HepG2 (cell line): ENCODE data around the gene TRAPPC3. TPM values are rescaled to one million over a fixed set of nuclear protein-coding genes. Genes with fewer than 3 reads are reported as not detected.

ENCODE experiments used
- ATAC-seq: fragments of 200-7000 bp; cut with Tn5 transposase; 3 replicates; pipeline ENCODE4 v1.9.1; 2020; ENCODE audit warnings: mild to moderate bottlenecking, moderate library complexity
- BruUV-seq: library from RNA; stranded (reverse); fragments of 400-500 nt; replicated peaks from 2 replicates; lab custom pipeline; 2021; lab: Mats Ljungman, UMichigan
- CTCF ChIA-PET: fragments of 300-600 bp; formaldehyde crosslinking; extraction: SDS; loops from one replicate; lab custom pipeline; 2021; ENCODE audit warnings: low total read pairs, inconsistent platforms, low intra/inter-chr PET ratio; lab: Yijun Ruan, JAX
- POLR2A ChIA-PET: fragments of 350-600 bp; sonication (Branson Sonifier 250); formaldehyde crosslinking; loops from one replicate; lab custom pipeline; 2020; ENCODE audit warnings: antibody characterized with exemption, inconsistent platforms; lab: Yijun Ruan, JAX
- DNase-seq: peaks from one replicate; pipeline ENCODE4 v3.0.0-alpha.2; 2015; ENCODE audit warnings: low spot score
- FAIRE-seq: peaks from 3 replicates; lab custom pipeline; 2011; peaks lifted over from hg19 to GRCh38; lab: Jason Lieb, UNC
- H2AFZ ChIP-seq: one replicate; pipeline ENCODE4 v1.6.1; 2011; ENCODE audit warnings: low read length, inconsistent platforms
- H3K27ac ChIP-seq: fragments of 300-600 bp; 3 replicates; pipeline ENCODE4 v1.8.0; 2011; ENCODE audit warnings: mixed run types, mild to moderate bottlenecking, mixed read lengths, low read length, inconsistent platforms; ENCODE audit not compliant: insufficient read depth; ENCODE audit errors: extremely low read length
- H3K27me3 ChIP-seq, 2 experiments: fragments of 200-600 bp in 1 of 2; 2 replicates in 1 of 2; 3 replicates in 1 of 2; pipeline versions ENCODE4 v1.6.0 to v1.8.0; 2011; ENCODE audit warnings: low read length in 2 of 2, mild to moderate bottlenecking in 2 of 2, moderate library complexity in 2 of 2, inconsistent platforms in 1 of 2; ENCODE audit not compliant: insufficient read depth in 2 of 2, control insufficient read depth in 1 of 2
- H3K36me3 ChIP-seq, 2 experiments: fragments of 200-600 bp in 1 of 2; replicated peaks in 1 of 2; 2 replicates in 1 of 2; 3 replicates in 1 of 2; pipeline versions ENCODE4 v1.5.1 to v1.8.0; 2011; ENCODE audit warnings: low read length in 2 of 2, inconsistent platforms in 1 of 2; ENCODE audit not compliant: insufficient read depth in 2 of 2, control insufficient read depth in 1 of 2
- H3K4me1 ChIP-seq: 2 replicates; pipeline ENCODE4 v1.5.1; 2012; ENCODE audit warnings: low read length, inconsistent platforms; ENCODE audit not compliant: insufficient read depth
- H3K4me2 ChIP-seq: 2 replicates; pipeline ENCODE4 v1.6.0; 2011; ENCODE audit warnings: low read depth, low read length, inconsistent platforms
- H3K4me3 ChIP-seq, 3 experiments: fragments of 200-600 bp in 1 of 3; sonication (generic), shearing (Covaris generic) in 1 of 3; replicated peaks in 1 of 3; 2 replicates each; pipeline ENCODE4 v1.5.1; 2011 to 2016; ENCODE audit warnings: low read length in 3 of 3, inconsistent platforms in 2 of 3, low read depth in 2 of 3, mild to moderate bottlenecking in 2 of 3, control low read depth in 1 of 3, mixed read lengths in 1 of 3; ENCODE audit not compliant: insufficient read depth in 1 of 3
- H3K79me2 ChIP-seq: one replicate; pipeline ENCODE4 v1.6.1; 2011; ENCODE audit warnings: low read length, inconsistent platforms; ENCODE audit not compliant: insufficient read depth
- H3K9ac ChIP-seq: 2 replicates; pipeline ENCODE4 v1.6.0; 2011; ENCODE audit warnings: mild to moderate bottlenecking, low read depth, low read length, inconsistent platforms; ENCODE audit not compliant: insufficient read depth
- H3K9me3 ChIP-seq: 2 replicates; pipeline ENCODE4 v1.5.1; 2012; ENCODE audit warnings: mild to moderate bottlenecking, low read length
- H4K20me1 ChIP-seq: 2 replicates; pipeline ENCODE4 v1.6.0; 2011; ENCODE audit warnings: inconsistent platforms, mild to moderate bottlenecking, low read length, moderate library complexity; ENCODE audit not compliant: insufficient read depth
- EZH2 ChIP-seq: conservative IDR thresholded peaks from 2 replicates; pipeline ENCODE4 v1.6.1; 2012; ENCODE audit warnings: mild to moderate bottlenecking, low read depth, low read length, moderate library complexity
- GABPA ChIP-seq, 2 experiments: IDR thresholded peaks; 2 replicates each; pipeline ENCODE4 v1.6.1; 2011 to 2016; ENCODE audit warnings: low read depth in 2 of 2, low read length in 1 of 2, missing biosample characterization in 1 of 2, missing genetic modification characterization in 1 of 2
- KDM3A ChIP-seq: IDR thresholded peaks from 2 replicates; pipeline ENCODE4 v1.6.1; 2018; ENCODE audit warnings: low read depth, missing compliant biosample characterization
- KLF16 ChIP-seq, 2 experiments: sonication (generic) in 1 of 2; formaldehyde crosslinking in 1 of 2; IDR thresholded peaks; 2 replicates each; pipeline versions ENCODE4 v1.6.1 to v1.8.0; 2016 to 2023; ENCODE audit warnings: missing genetic modification reagents in 2 of 2, missing compliant biosample characterization in 1 of 2
- MAX ChIP-seq: IDR thresholded peaks from 2 replicates; pipeline ENCODE4 v1.6.1; 2012; ENCODE audit warnings: inconsistent platforms
- MIXL1 ChIP-seq: IDR thresholded peaks from 2 replicates; pipeline ENCODE4 v1.6.1; 2016
- PBX3 ChIP-seq: sonication (generic); formaldehyde crosslinking; IDR thresholded peaks from 2 replicates; pipeline ENCODE4 v1.8.1; 2023; ENCODE audit warnings: missing genetic modification reagents, inconsistent platforms, borderline replicate concordance
- POLR2A ChIP-seq, 2 experiments: IDR thresholded peaks; 2 replicates each; pipeline ENCODE4 v1.6.1; 2011; ENCODE audit warnings: low read depth in 2 of 2, low read length in 2 of 2, mild to moderate bottlenecking in 1 of 2, moderate library complexity in 1 of 2; ENCODE audit not compliant: insufficient read depth in 1 of 2
- RARA ChIP-seq: IDR thresholded peaks from 2 replicates; pipeline ENCODE4 v1.6.1; 2016; ENCODE audit warnings: missing genetic modification reagents, missing compliant biosample characterization
- WIZ ChIP-seq: sonication (generic); formaldehyde crosslinking; IDR thresholded peaks from 2 replicates; pipeline ENCODE4 v1.5.1; 2020; ENCODE audit warnings: mild to moderate bottlenecking, missing genetic modification reagents
- ZC3H13 ChIP-seq: sonication (generic); formaldehyde crosslinking; IDR thresholded peaks from 2 replicates; pipeline ENCODE4 v1.8.1; 2023; ENCODE audit warnings: mild to moderate bottlenecking, missing genetic modification reagents, moderate library complexity
- ZFP36L1 ChIP-seq: sonication (generic); formaldehyde crosslinking; IDR thresholded peaks from 2 replicates; pipeline ENCODE4 v1.8.0; 2022; ENCODE audit warnings: mild to moderate bottlenecking, missing genetic modification reagents, moderate library complexity
- ZNF230 ChIP-seq: sonication (generic); formaldehyde crosslinking; IDR thresholded peaks from 2 replicates; pipeline ENCODE4 v1.4.0; 2020; ENCODE audit warnings: mild to moderate bottlenecking, missing genetic modification reagents
- ZNF598 ChIP-seq: sonication (generic); formaldehyde crosslinking; IDR thresholded peaks from 2 replicates; pipeline ENCODE4 v1.5.1; 2020; ENCODE audit warnings: mild to moderate bottlenecking, missing genetic modification reagents, borderline replicate concordance
- ZNF615 ChIP-seq: sonication (generic); formaldehyde crosslinking; IDR thresholded peaks from 2 replicates; pipeline ENCODE4 v1.5.0; 2020; ENCODE audit warnings: mild to moderate bottlenecking, missing genetic modification reagents, borderline replicate concordance
- ZNF672 ChIP-seq: sonication (generic); formaldehyde crosslinking; IDR thresholded peaks from 2 replicates; pipeline ENCODE4 v1.8.1; 2022; ENCODE audit warnings: missing genetic modification reagents
- ZNF841 ChIP-seq: sonication (generic); formaldehyde crosslinking; IDR thresholded peaks from 2 replicates; pipeline ENCODE4 v1.8.1; 2023; ENCODE audit warnings: missing genetic modification reagents, borderline replicate concordance
- ZSCAN12 ChIP-seq: sonication (generic); formaldehyde crosslinking; IDR thresholded peaks from 2 replicates; pipeline ENCODE4 v1.9.0; 2021; ENCODE audit warnings: mild to moderate bottlenecking, missing genetic modification reagents
- whole genome bisulfite sequencing: methylation state at CpG from one replicate; pipeline ENCODE4 v1.1.6; 2017; ENCODE audit warnings: low lambda C conversion rate; 5-methylcytosine and 5-hydroxymethylcytosine counted together
- in situ Hi-C: cut with HindIII; loops from 2 replicates; pipeline ENCODE4 v1.10.0; 2017; ENCODE audit warnings: low pct_unique_long_range_greater_than_20kb; ENCODE audit not compliant: extremely low pct_ligation_motif_present
- intact Hi-C: fragments of 100-400 bp; cut with micrococcal nuclease; formaldehyde crosslinking; loops from one replicate; pipeline ENCODE4 v1.10.0; 2022; ENCODE audit not compliant: unreplicated experiment
- polyA plus RNA-seq, 8 experiments: library from polyadenylated mRNA; depleted of rRNA in 3 of 8; stranded (reverse) in 7 of 8; unstranded in 1 of 8; fragments of >200 nt; fragmentation: Illumina TruSeq in 4 of 8; extraction: Trizol in 4 of 8; gene quantifications; 2 replicates each; pipeline versions ENCODE4 v1.2.1 to v1.2.3, GENCODE V29; 2011 to 2016; ENCODE audit warnings: low read depth in 4 of 8, missing spikeins in 1 of 8, mixed read lengths in 1 of 8; ENCODE audit not compliant: insufficient read depth in 1 of 8
- total RNA-seq, 5 experiments: library from RNA; depleted of rRNA; stranded (reverse); fragments of >200 nt; fragmentation: Illumina TruSeq; extraction: Trizol; gene quantifications; 2 replicates each; pipeline ENCODE4 v1.2.3, GENCODE V29; 2016; ENCODE audit warnings: low read depth in 1 of 5

Gene TRAPPC3
- total and polyA plus RNA-seq, 2 of the 13 experiments (the other 11 are each of a cell fraction or from before 2014, with no cell fraction given), result 53.7 to 62.4 TPM

- DNase-seq, result no peak
- no peak overlapping the region for H3K9ac ChIP-seq
- TF ChIP-seq MIXL1, result no peak
- no peak for TF ChIP-seq WIZ
- TF ChIP-seq ZC3H13 (CRISPR knock-in tag), result 0 out of 2 replicates have a peak, but pooled peaks have one; percentile 35
- no peak for TF ChIP-seq ZNF230 (CRISPR knock-in tag)
- no peak for TF ChIP-seq KLF16 (CRISPR knock-in tag; IDR thresholded peaks at IDR 0.05)
- CTCF ChIA-PET, result no interaction called here
- H3K4me3 ChIP-seq, result no peak overlapping the region
- H3K4me2 ChIP-seq, result 0 out of 2 replicates have a peak overlapping the region, but pooled peaks have one; percentile 1
- peaks cover 35 to 50% of the 10 kb centered on the region in 2 experiments for H3K36me3 ChIP-seq
- H3K4me1 ChIP-seq, result peaks cover 23% of the 10 kb centered on the region
- H2AFZ ChIP-seq, result no peak overlapping the region
- POLR2A ChIA-PET, result no interaction called here
- no peaks in the 10 kb centered on the region; a peak in 1 of 5 replicates for H3K27me3 ChIP-seq
- no peak for ATAC-seq
- 90% methylated on average over 3 of the region's 4 CpGs for WGBS
- H3K27ac ChIP-seq, result no peak overlapping the region
- H4K20me1 ChIP-seq, result 0 out of 2 replicates have a peak, but pooled peaks cover 3% of the 10 kb centered on the region
- no TSS peak for BruUV-seq
- no peaks in the 10 kb centered on the region for H3K9me3 ChIP-seq
- peaks cover 21% of the 10 kb centered on the region for H3K79me2 ChIP-seq
- FAIRE-seq, result no peak
- intact Hi-C loops (no loop called here), in situ Hi-C loops (no loop called here)
Measured at GRCh38 chr1:36091141-36091540, 58.1 kb downstream of the TRAPPC3 start.

- CTCF ChIA-PET, result no interaction called here
- peak overlapping the region; percentile 69 to 96 (median 83) for H3K4me3 ChIP-seq
- POLR2A ChIA-PET, result no interaction called here
- H3K4me2 ChIP-seq, result peak overlapping the region; percentile 100
- H3K36me3 ChIP-seq, result peaks cover 31 to 37% of the 10 kb centered on the region in 2 experiments
- in situ Hi-C loops (no loop called here), intact Hi-C loops (no loop called here)
- 0 out of 2 replicates have a peak, but pooled peaks cover 3% of the 10 kb centered on the region for H4K20me1 ChIP-seq
- WGBS, result 4% methylated on average over 31 of the region's 32 CpGs
- peak; percentile 54 for FAIRE-seq
- H3K27ac ChIP-seq, result peak overlapping the region; percentile 58
- TSS peak; percentile 85 for BruUV-seq
- no peaks in the 10 kb centered on the region for H3K9me3 ChIP-seq
- no peak for DNase-seq
- peak; percentile 37 for ATAC-seq
- peaks cover 21% of the 10 kb centered on the region for H3K79me2 ChIP-seq
- peaks cover 23% of the 10 kb centered on the region for H3K4me1 ChIP-seq
- no peaks in the 10 kb centered on the region; a peak in 1 of 5 replicates for H3K27me3 ChIP-seq
- H2AFZ ChIP-seq, result no peak overlapping the region
- H3K9ac ChIP-seq, result peak overlapping the region; percentile 81
- TF ChIP-seq ZFP36L1 (no peak), ZNF598 (no peak), POLR2A (IDR thresholded peaks at IDR 0.05; ENCODE audit: insufficient read depth in 1 of 2, low read depth in 2 of 2, low read length in 2 of 2) (0 out of 4 replicates have a peak, but pooled peaks of 1 of the 2 experiments have one; percentile 16), ZNF615 (CRISPR knock-in tag) (no peak), GABPA (IDR thresholded peaks at IDR 0.05; ENCODE audit: low read depth, low read length) (no peak), GABPA (CRISPR knock-in tag; IDR thresholded peaks at IDR 0.05; ENCODE audit: low read depth) (0 out of 2 replicates have a peak, but pooled peaks have one; percentile 9), RARA (no peak), KDM3A (CRISPR knock-in tag) (no peak), EZH2 (no peak), ZSCAN12 (no peak), ZNF841 (CRISPR knock-in tag) (no peak), PBX3 (CRISPR knock-in tag) (no peak), ZNF672 (CRISPR knock-in tag) (no peak), MAX (0 out of 2 replicates have a peak, but pooled peaks have one; percentile 26)
Measured at GRCh38 chr1:36089393-36090121, 59.7 kb downstream of the TRAPPC3 start.
